Tibial nerve (tissue), 4 donors: ENCODE data around the gene EMB.

Experiments used
- EP300 ChIP-seq, 2 donors: sonication (generic); formaldehyde crosslinking; IDR thresholded peaks; one replicate each; pipeline ENCODE4 v1.6.1; 2017; ENCODE audit warnings: antibody characterized with exemption in 2 of 2, mild to moderate bottlenecking in 1 of 2
- POLR2A ChIP-seq, 2 donors: fragments of 450-650 bp; IDR thresholded peaks; one replicate each; pipeline ENCODE4 v1.6.1; 2017; ENCODE audit warnings: antibody characterized with exemption in 2 of 2, mild to moderate bottlenecking in 2 of 2, moderate library complexity in 2 of 2
- TF ChIP-seq, protein P1 (sequence below), 5 experiments: fragments of 200-600 bp in 3 of 5; fragments of 450-650 bp in 2 of 5; sonication (generic) in 3 of 5; IDR thresholded peaks; one replicate each; pipeline ENCODE4 v1.5.1; 2016 to 2019; ENCODE audit warnings: antibody characterized with exemption in 5 of 5, mild to moderate bottlenecking in 3 of 5, moderate library complexity in 2 of 5

GRCh38 chr5:50415912-50416311 is 25.2 kb downstream of the EMB start:
- TF ChIP-seq, protein P1, sequence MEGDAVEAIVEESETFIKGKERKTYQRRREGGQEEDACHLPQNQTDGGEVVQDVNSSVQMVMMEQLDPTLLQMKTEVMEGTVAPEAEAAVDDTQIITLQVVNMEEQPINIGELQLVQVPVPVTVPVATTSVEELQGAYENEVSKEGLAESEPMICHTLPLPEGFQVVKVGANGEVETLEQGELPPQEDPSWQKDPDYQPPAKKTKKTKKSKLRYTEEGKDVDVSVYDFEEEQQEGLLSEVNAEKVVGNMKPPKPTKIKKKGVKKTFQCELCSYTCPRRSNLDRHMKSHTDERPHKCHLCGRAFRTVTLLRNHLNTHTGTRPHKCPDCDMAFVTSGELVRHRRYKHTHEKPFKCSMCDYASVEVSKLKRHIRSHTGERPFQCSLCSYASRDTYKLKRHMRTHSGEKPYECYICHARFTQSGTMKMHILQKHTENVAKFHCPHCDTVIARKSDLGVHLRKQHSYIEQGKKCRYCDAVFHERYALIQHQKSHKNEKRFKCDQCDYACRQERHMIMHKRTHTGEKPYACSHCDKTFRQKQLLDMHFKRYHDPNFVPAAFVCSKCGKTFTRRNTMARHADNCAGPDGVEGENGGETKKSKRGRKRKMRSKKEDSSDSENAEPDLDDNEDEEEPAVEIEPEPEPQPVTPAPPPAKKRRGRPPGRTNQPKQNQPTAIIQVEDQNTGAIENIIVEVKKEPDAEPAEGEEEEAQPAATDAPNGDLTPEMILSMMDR (IDR thresholded peaks at IDR 0.05) = no peak
- TF ChIP-seq POLR2A (IDR thresholded peaks at IDR 0.05) (no peak), EP300 (IDR thresholded peaks at IDR 0.05) (no peak)
